Hepatocyte (in vitro differentiated cells): ENCODE results near the gene SYNPR.

ENCODE experiments used
- CTCF ChIP-seq: fragments of 200-600 bp; sonication (generic); IDR thresholded peaks from 2 replicates; pipeline ENCODE4 v1.5.1; 2016; ENCODE audit warnings: antibody characterized with exemption, mild to moderate bottlenecking; ENCODE audit not compliant: poor library complexity
- EZH2 ChIP-seq: fragments of 200-600 bp; sonication (generic); IDR thresholded peaks from 2 replicates; pipeline ENCODE4 v1.6.1; 2016; ENCODE audit warnings: antibody characterized with exemption, mild to moderate bottlenecking, borderline replicate concordance
- EZH2phosphoT487 ChIP-seq: fragments of 200-600 bp; sonication (generic); IDR thresholded peaks from one replicate; pipeline ENCODE4 v1.6.1; 2018; ENCODE audit warnings: antibody characterized with exemption, mild to moderate bottlenecking, low read depth, moderate library complexity; ENCODE audit not compliant: unreplicated experiment, severe bottlenecking

GRCh38 chr3:63477494-63478129 is 199.5 kb downstream of the SYNPR start:
- TF ChIP-seq EZH2 (no peak), CTCF (no peak), EZH2phosphoT487 (no peak)
